Activated T-helper 17 cell treated with anti-CD3 and anti-CD28 coated beads, Interleukin-2, amount 50 U/mL, for 72 hours (primary cell): ENCODE results near the gene FGD5. TPM values are rescaled to one million over a fixed set of nuclear protein-coding genes. Genes with fewer than 3 reads are reported as not detected.
A peak's percentile ranks its signal among the peaks of the same experiment; 100 is the strongest.

Experiments used
- ATAC-seq: fragments of 150-1000 bp; cut with Tn5 transposase; replicated peaks from 2 replicates; pipeline ENCODE4 v1.10.0; 2021; ENCODE audit warnings: mild to moderate bottlenecking, moderate library complexity
- H3K27ac Mint-ChIP-seq: one replicate; pipeline ENCODE4 v1.8.0; 2022; ENCODE audit warnings: mixed read lengths
- H3K27me3 Mint-ChIP-seq: one replicate; pipeline ENCODE4 v1.8.0; 2022; ENCODE audit warnings: mixed read lengths
- H3K36me3 Mint-ChIP-seq: one replicate; pipeline ENCODE4 v1.8.0; 2022; ENCODE audit warnings: low read depth, mild to moderate bottlenecking, mixed read lengths
- H3K4me1 Mint-ChIP-seq: one replicate; pipeline ENCODE4 v1.8.0; 2022; ENCODE audit warnings: mixed read lengths
- H3K4me3 Mint-ChIP-seq: one replicate; pipeline ENCODE4 v1.8.0; 2022; ENCODE audit warnings: mild to moderate bottlenecking, mixed read lengths
- H3K9me3 Mint-ChIP-seq: one replicate; pipeline ENCODE4 v1.8.0; 2022; ENCODE audit warnings: mixed read lengths
- total RNA-seq, 2 donors: library from RNA; stranded (reverse); gene quantifications; one replicate each; pipeline ENCODE4 v1.2.3, GENCODE V29; 2022

Gene FGD5
- total RNA-seq, 2 donors from 2014 or later = 0.06 to 0.74 TPM

DNA sequence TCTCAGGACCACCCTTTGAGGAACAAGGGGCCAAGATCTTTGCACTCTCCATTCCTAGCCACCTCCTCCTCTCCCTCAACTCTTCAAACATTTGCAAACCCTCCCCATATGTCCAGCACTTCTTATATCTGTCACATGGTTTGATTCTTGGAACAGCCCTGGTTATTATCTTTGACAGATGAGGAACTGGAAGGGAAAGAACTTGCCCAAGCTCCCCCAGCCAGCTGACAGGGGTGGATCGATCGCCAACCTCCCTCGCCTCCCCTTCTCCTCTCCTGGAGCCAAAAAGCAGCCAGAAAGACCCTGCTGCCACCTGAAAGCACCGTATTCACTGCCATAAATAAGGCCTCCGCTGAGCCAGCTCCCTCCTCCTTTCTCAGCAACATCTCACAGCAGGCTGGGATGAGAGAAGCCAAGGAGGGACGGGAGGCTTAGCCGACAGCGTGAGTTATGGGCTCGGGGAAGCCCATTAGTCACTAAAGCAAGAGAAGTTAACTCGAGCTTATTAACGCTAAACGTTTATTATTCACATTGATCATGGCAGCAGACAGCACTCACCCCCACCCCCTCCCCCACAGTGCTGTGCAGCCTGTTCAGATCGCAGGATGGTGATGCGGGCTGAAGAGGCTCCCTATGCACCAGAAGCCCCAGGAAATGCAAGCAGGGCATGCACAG, 22.2 kb upstream of the FGD5 start:
- H3K27ac Mint-ChIP-seq = no peak overlapping the region
- H3K36me3 Mint-ChIP-seq = no peaks in the 10 kb centered on the region
- H3K4me1 Mint-ChIP-seq = no peaks in the 10 kb centered on the region
- no peak for ATAC-seq
- H3K27me3 Mint-ChIP-seq = peaks cover 7% of the 10 kb centered on the region
- no peaks in the 10 kb centered on the region for H3K9me3 Mint-ChIP-seq
- no peak overlapping the region for H3K4me3 Mint-ChIP-seq

DNA sequence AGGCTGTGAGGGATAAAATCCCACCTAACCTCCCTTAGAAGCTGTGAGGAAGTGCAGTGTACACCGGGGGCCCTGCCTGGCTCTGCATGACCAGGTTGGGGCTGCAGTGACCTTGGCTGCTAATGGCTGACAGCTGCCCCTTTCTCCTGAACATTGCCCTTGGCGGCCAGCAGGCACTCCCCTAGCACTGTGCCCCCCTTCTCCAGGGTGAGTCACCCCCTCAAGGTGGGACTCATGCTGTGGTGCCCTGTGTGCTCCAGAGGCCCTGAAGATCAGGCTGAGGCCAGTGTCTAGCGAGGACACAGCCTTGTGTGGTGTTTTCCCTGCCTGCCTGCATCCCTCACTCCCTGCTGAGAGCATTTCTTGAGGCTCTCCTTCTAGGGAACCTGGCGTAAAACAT, 21.0 kb upstream of the FGD5 start:
- no peak overlapping the region for H3K27ac Mint-ChIP-seq
- peaks cover 5% of the 10 kb centered on the region for H3K27me3 Mint-ChIP-seq
- no peak overlapping the region for H3K4me3 Mint-ChIP-seq
- no peaks in the 10 kb centered on the region for H3K36me3 Mint-ChIP-seq
- H3K9me3 Mint-ChIP-seq = no peaks in the 10 kb centered on the region
- no peak for ATAC-seq
- H3K4me1 Mint-ChIP-seq = no peaks in the 10 kb centered on the region

DNA sequence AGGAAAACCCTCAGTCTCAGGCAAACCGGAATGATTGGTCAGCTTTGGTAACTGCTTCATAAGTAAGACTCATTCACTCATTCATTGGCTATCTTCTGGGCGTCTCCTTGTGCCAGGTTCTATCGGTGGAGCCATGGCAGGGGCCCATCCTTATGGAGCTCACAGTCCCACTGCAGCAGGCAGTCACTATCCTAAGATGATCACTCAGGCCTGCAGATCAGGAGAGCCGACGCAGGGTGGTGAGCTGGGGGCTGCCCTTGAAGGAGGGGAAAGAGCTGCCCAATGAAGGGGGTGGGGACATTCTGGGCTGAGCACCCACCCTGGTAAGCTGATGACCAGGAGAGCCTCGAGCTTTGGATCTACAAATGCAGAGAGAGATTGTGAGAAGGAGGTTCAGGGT, 20.5 kb upstream of the FGD5 start:
- Mint-ChIP-seq H3K4me1 (peaks cover 4% of the 10 kb centered on the region), H3K27me3 (peaks cover 6% of the 10 kb centered on the region), H3K27ac (no peak overlapping the region), H3K4me3 (no peak overlapping the region), H3K36me3 (no peaks in the 10 kb centered on the region), H3K9me3 (no peaks in the 10 kb centered on the region)
- no peak for ATAC-seq

- Mint-ChIP-seq H3K27ac (no peak overlapping the region), H3K9me3 (no peaks in the 10 kb centered on the region), H3K27me3 (peaks cover 9% of the 10 kb centered on the region), H3K4me1 (peaks cover 9% of the 10 kb centered on the region), H3K4me3 (no peak overlapping the region), H3K36me3 (no peaks in the 10 kb centered on the region)
- no peak for ATAC-seq
These were observed 19.6 kb upstream of the FGD5 start for GRCh38 chr3:14799146-14799545.

DNA sequence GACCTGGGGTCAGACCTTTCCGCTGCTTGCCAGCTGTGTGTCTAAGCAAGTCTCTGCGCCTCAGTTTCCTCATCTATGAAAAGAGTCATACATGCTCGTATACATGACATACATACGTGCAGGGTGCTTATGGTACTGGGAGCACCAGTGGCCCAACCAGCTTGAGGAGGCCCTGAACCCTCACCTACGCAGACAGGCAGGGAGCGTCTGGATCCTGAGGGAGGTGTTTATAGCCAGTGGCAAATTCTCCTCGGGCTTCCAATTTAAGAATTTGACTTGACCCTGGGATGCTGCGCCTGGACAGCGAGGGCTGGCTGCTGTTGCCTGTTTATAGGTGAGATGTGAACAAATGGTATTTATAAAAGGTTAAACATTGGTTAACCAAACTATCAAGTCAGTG, 17.7 kb upstream of the FGD5 start:
- Mint-ChIP-seq H3K9me3 (no peaks in the 10 kb centered on the region), H3K4me3 (no peak overlapping the region), H3K4me1 (peaks cover 17% of the 10 kb centered on the region), H3K36me3 (no peaks in the 10 kb centered on the region), H3K27ac (no peak overlapping the region), H3K27me3 (peaks cover 16% of the 10 kb centered on the region)
- no peak for ATAC-seq

- H3K36me3 Mint-ChIP-seq = no peaks in the 10 kb centered on the region
- ATAC-seq = no peak
- peaks cover 18% of the 10 kb centered on the region for H3K27me3 Mint-ChIP-seq
- peaks cover 19% of the 10 kb centered on the region for H3K4me1 Mint-ChIP-seq
- H3K27ac Mint-ChIP-seq = no peak overlapping the region
- no peak overlapping the region for H3K4me3 Mint-ChIP-seq
- H3K9me3 Mint-ChIP-seq = no peaks in the 10 kb centered on the region
These were observed 16.9 kb upstream of the FGD5 start for GRCh38 chr3:14801668-14802380.

DNA sequence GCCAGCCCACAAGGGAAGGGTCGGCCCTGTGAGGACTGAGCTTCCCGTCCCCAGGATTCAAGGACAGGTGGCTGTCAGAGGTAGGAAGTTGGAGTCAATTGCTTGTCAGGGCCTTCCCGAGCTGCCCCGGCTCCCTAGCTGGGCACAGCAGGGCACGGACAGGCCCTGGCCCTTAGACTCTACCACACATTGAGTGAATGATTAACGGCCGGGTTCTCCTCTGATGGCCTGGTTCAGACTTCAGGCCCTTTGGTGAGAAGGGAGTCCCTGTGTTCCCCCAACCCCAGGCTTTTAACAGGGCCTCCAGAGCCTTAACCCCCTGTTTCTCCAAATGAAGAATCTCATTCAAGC, 16.4 kb upstream of the FGD5 start:
- H3K9me3 Mint-ChIP-seq = no peaks in the 10 kb centered on the region
- H3K4me3 Mint-ChIP-seq = no peak overlapping the region
- H3K4me1 Mint-ChIP-seq = peaks cover 21% of the 10 kb centered on the region
- no peak for ATAC-seq
- H3K36me3 Mint-ChIP-seq = no peaks in the 10 kb centered on the region
- H3K27me3 Mint-ChIP-seq = peaks cover 22% of the 10 kb centered on the region
- H3K27ac Mint-ChIP-seq = no peak overlapping the region

- Mint-ChIP-seq H3K9me3 (no peaks in the 10 kb centered on the region), H3K4me3 (no peak overlapping the region), H3K4me1 (peaks cover 21% of the 10 kb centered on the region), H3K36me3 (no peaks in the 10 kb centered on the region), H3K27me3 (peaks cover 30% of the 10 kb centered on the region), H3K27ac (peak overlapping the region; percentile 79)
- peak; percentile 63 for ATAC-seq
These were observed 15.4 kb upstream of the FGD5 start for GRCh38 chr3:14803101-14803980.

GRCh38 chr3:14803981-14804834, 14.6 kb upstream of the FGD5 start:
- Mint-ChIP-seq H3K27ac (peak overlapping the region; percentile 79), H3K4me1 (peaks cover 21% of the 10 kb centered on the region), H3K27me3 (peaks cover 38% of the 10 kb centered on the region), H3K9me3 (no peaks in the 10 kb centered on the region), H3K36me3 (no peaks in the 10 kb centered on the region), H3K4me3 (no peak overlapping the region)
- ATAC-seq = no peak

DNA sequence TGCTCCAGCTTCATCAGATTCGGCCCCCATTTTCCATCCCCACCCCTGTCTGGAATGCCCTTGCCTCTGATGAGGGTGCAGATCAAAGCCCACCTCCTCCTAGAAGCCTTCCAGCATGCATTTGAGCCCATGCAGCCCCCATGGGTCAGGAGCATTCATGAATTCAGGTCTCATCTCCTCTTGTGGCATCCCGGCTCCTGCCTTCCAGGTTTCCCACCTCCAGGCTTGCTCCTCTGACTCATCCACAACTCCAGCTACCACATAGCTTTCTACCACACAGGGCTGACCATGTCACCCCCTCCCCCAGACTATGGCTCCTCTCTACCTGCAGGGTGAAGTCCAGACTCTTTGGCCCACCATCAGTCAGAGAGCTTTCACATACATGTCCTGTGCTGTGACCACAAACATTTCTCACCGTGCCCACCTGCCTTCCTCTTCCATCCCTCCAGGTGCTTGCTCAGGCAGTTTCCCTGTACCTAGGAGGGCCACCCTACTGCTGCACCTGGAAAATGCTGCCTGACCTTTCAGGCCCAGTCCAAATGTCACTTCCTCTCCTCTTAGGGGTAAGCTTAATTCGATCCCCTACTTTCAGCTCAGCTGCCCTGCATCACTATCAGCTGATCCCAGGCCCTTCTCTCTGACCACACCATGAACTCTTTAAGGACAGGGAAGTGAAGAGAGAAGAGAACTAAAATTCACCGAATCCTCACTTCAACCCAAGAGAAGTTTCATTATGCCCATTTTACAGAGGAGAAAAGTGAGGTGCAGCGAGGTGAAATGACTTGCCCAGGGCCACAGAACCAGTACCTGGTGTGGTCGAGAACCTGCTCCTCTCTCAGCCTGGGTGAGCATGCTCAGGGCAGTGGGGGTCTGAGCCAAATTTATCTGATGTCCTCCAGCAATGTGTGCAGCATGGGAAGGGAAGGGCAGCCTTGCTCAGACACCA, 13.7 kb upstream of the FGD5 start:
- no peak for ATAC-seq
- no peaks in the 10 kb centered on the region for H3K9me3 Mint-ChIP-seq
- H3K4me3 Mint-ChIP-seq = no peak overlapping the region
- peaks cover 21% of the 10 kb centered on the region for H3K4me1 Mint-ChIP-seq
- H3K27me3 Mint-ChIP-seq = peaks cover 44% of the 10 kb centered on the region
- H3K27ac Mint-ChIP-seq = peak overlapping the region; percentile 8
- H3K36me3 Mint-ChIP-seq = no peaks in the 10 kb centered on the region

DNA sequence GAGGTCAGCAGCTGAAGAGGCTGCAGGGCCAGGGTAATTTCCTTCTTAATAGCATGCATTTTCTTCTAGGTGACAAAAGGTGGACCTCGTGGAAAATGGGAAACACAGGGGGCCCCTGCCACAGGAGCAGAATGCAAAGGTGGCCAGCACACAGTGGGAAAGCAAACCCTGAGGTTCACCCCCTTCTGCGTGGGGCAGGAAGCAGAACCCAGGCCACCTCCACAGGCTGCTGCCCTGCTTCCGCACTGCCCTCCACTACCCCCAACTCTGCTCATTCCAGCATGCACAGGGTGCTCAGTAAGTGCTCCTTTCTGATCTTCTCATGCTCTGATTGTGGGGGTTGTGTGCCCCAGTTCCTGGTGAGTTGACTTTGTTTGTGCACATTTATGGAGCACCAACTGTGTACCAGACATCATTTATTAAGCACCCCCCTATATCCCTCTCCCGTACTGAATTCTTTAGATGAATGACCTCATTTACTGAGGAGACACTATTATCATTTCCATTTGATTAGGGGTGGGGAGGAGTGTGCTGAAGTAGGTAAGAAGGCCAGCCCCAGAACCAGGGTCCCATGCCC, 12.7 kb upstream of the FGD5 start:
- peaks cover 23% of the 10 kb centered on the region for H3K4me1 Mint-ChIP-seq
- peaks cover 42% of the 10 kb centered on the region for H3K27me3 Mint-ChIP-seq
- ATAC-seq = no peak
- no peak overlapping the region for H3K4me3 Mint-ChIP-seq
- no peaks in the 10 kb centered on the region for H3K36me3 Mint-ChIP-seq
- H3K9me3 Mint-ChIP-seq = no peaks in the 10 kb centered on the region
- H3K27ac Mint-ChIP-seq = no peak overlapping the region

GRCh38 chr3:14806641-14807263, 12.0 kb upstream of the FGD5 start:
- no peaks in the 10 kb centered on the region for H3K36me3 Mint-ChIP-seq
- no peaks in the 10 kb centered on the region for H3K9me3 Mint-ChIP-seq
- peaks cover 49% of the 10 kb centered on the region for H3K27me3 Mint-ChIP-seq
- H3K27ac Mint-ChIP-seq = no peak overlapping the region
- peaks cover 26% of the 10 kb centered on the region for H3K4me1 Mint-ChIP-seq
- no peak overlapping the region for H3K4me3 Mint-ChIP-seq
- ATAC-seq = peak; percentile 45

- no peak for ATAC-seq
- no peak overlapping the region for H3K4me3 Mint-ChIP-seq
- peaks cover 61% of the 10 kb centered on the region for H3K27me3 Mint-ChIP-seq
- no peaks in the 10 kb centered on the region for H3K36me3 Mint-ChIP-seq
- no peak overlapping the region for H3K27ac Mint-ChIP-seq
- H3K4me1 Mint-ChIP-seq = peaks cover 24% of the 10 kb centered on the region
- H3K9me3 Mint-ChIP-seq = no peaks in the 10 kb centered on the region
These were observed 10.7 kb upstream of the FGD5 start for GRCh38 chr3:14808025-14808424.
